CD4-positive, alpha-beta T cell (primary cell): ENCODE measurements around the gene PPBP. TPM values are rescaled to one million over a fixed set of nuclear protein-coding genes. Genes with fewer than 3 reads are reported as not detected.

Experiments used
- ATAC-seq: fragments of 200-7000 bp; cut with Tn5 transposase; one replicate; pipeline ENCODE4 v1.10.0; 2022; ENCODE audit warnings: mild to moderate bottlenecking; ENCODE audit not compliant: poor library complexity
- CTCF ChIA-PET: fragments of 350-600 bp; sonication (Branson Sonifier 250); formaldehyde crosslinking; loops from one replicate; lab custom pipeline; 2021; ENCODE audit warnings: antibody characterized with exemption, inconsistent platforms; lab: Charles Lee
- POLR2A ChIA-PET: fragments of 350-600 bp; sonication (Branson Sonifier 250); formaldehyde crosslinking; loops from one replicate; lab custom pipeline; 2021; ENCODE audit warnings: antibody characterized with exemption, inconsistent platforms; lab: Charles Lee
- DNase-seq, 14 experiments: peaks; one replicate each; pipeline ENCODE4 v3.0.0-alpha.2; 2013 to 2020; ENCODE audit warnings: mixed read lengths in 2 of 14
- H3K27ac ChIP-seq, 2 donors: one replicate each; pipeline versions ENCODE4 v1.5.1 to v1.7.0; 2013; ENCODE audit warnings: low read length in 2 of 2, low read depth in 1 of 2, mild to moderate bottlenecking in 1 of 2
- H3K27me3 ChIP-seq, 2 experiments: 1 replicate in 1 of 2; 2 replicates in 1 of 2; pipeline versions ENCODE4 v1.6.1 to v1.7.0; 2013; ENCODE audit warnings: low read length in 2 of 2, control low read depth in 1 of 2, mild to moderate bottlenecking in 1 of 2, moderate library complexity in 1 of 2; ENCODE audit not compliant: insufficient read depth in 2 of 2, control insufficient read depth in 1 of 2
- H3K36me3 ChIP-seq: one replicate; pipeline ENCODE4 v1.6.1; 2013; ENCODE audit warnings: low read length, control low read depth; ENCODE audit not compliant: insufficient read depth
- H3K4me1 ChIP-seq: one replicate; pipeline ENCODE4 v1.6.1; 2013; ENCODE audit warnings: low read length, control low read depth; ENCODE audit not compliant: insufficient read depth
- H3K4me3 ChIP-seq: one replicate; pipeline ENCODE4 v1.5.1; 2013; ENCODE audit warnings: mild to moderate bottlenecking, low read length, moderate library complexity
- H3K9me3 ChIP-seq, 2 experiments: 1 replicate in 1 of 2; 2 replicates in 1 of 2; pipeline versions ENCODE4 v1.6.1 to v1.7.0; 2013; ENCODE audit warnings: low read length in 2 of 2, mild to moderate bottlenecking in 2 of 2, control low read depth in 1 of 2, moderate library complexity in 1 of 2; ENCODE audit not compliant: control insufficient read depth in 1 of 2, insufficient read depth in 1 of 2
- H3K27ac Mint-ChIP-seq: one replicate; pipeline ENCODE4 v1.8.0; 2020; ENCODE audit warnings: mixed read lengths
- H3K27me3 Mint-ChIP-seq: one replicate; pipeline ENCODE4 v1.8.0; 2021; ENCODE audit warnings: mixed read lengths
- H3K36me3 Mint-ChIP-seq: one replicate; pipeline ENCODE4 v1.8.0; 2021; ENCODE audit warnings: low read depth, mixed read lengths
- H3K4me1 Mint-ChIP-seq: one replicate; pipeline ENCODE4 v1.8.0; 2021; ENCODE audit warnings: low read depth, mixed read lengths
- H3K4me3 Mint-ChIP-seq: one replicate; pipeline ENCODE4 v1.8.0; 2020; ENCODE audit warnings: mild to moderate bottlenecking, mixed read lengths
- H3K9me3 Mint-ChIP-seq: one replicate; pipeline ENCODE4 v1.8.0; 2020; ENCODE audit warnings: mixed read lengths
- CTCF ChIP-seq: fragments of 200-600 bp; IDR thresholded peaks from one replicate; pipeline ENCODE4 v1.8.0; 2022; ENCODE audit warnings: antibody characterized with exemption, mild to moderate bottlenecking
- intact Hi-C, 2 experiments: fragments of 100-400 bp; cut with DNase I in 1 of 2; cut with micrococcal nuclease in 1 of 2; formaldehyde crosslinking; loops; one replicate each; pipeline versions ENCODE4 v1.15.1 to v1.9.0; 2023 to 2025; cut with DNase I, micrococcal nuclease
- polyA plus RNA-seq, 2 donors: library from polyadenylated mRNA; unstranded; fragments of 120-200 nt; gene quantifications; one replicate each; pipeline ENCODE4 v1.2.1, GENCODE V29; 2013
- total RNA-seq, 174 experiments: library from RNA in 2 of 174; stranded (reverse) in 2 of 174; gene quantifications; one replicate each; pipeline ENCODE4 v1.2.3 and lab custom pipeline; 2021 to 2026

PPBP gene
- total RNA-seq (under 1 TPM; 0.52 to 0.95 TPM), total RNA-seq (lab: John Stamatoyannopoulos, UW) (0 to 4.6 (median 0.15) reads per million in 172 experiments)
- 5.1 TPM for polyA plus RNA-seq (2013, experiment 1 of 2)
- 13.3 TPM for polyA plus RNA-seq (2013, experiment 2 of 2)

GRCh38 chr4:73988061-73988460 is at the start of gene PPBP:
PPBP (minus strand) TSS chr4:73988190; CDS start chr4:73988103, 87 bp downstream.
- H3K36me3 ChIP-seq, result no peaks in the 10 kb centered on the region
- intact Hi-C loops, result no loop called here
- no peak within 1 kb of the TSS for H3K4me3 ChIP-seq
- ChIA-PET CTCF (no interaction called here), POLR2A (no interaction called here)
- H3K9me3 ChIP-seq, result no peaks in the 10 kb centered on the region
- no peak for TF ChIP-seq CTCF
- ATAC-seq (no peak), DNase-seq (no peak)
- no peak within 1 kb of the TSS for H3K4me3 Mint-ChIP-seq
- no peak within 1 kb of the TSS for H3K27ac Mint-ChIP-seq
- H3K36me3 Mint-ChIP-seq, result no peaks in the 10 kb centered on the region
- no peaks in the 10 kb centered on the region for H3K4me1 Mint-ChIP-seq
- H3K4me1 ChIP-seq, result no peaks in the 10 kb centered on the region
- H3K9me3 Mint-ChIP-seq, result no peaks in the 10 kb centered on the region
- no peaks in the 10 kb centered on the region for H3K27me3 ChIP-seq
- H3K27me3 Mint-ChIP-seq, result no peaks in the 10 kb centered on the region
- no peak within 1 kb of the TSS for H3K27ac ChIP-seq

GRCh38 chr4:74037076-74037955 is 49.3 kb upstream of the PPBP start:
- no peaks in the 10 kb centered on the region for H3K36me3 Mint-ChIP-seq
- CTCF ChIA-PET, result no interaction called here
- H3K27me3 ChIP-seq, result peaks cover 12 to 33% of the 10 kb centered on the region in 2 experiments
- H3K4me3 Mint-ChIP-seq, result peak overlapping the region; percentile 88
- ATAC-seq (no peak), DNase-seq (no peak)
- no peaks in the 10 kb centered on the region for H3K9me3 Mint-ChIP-seq
- no peak overlapping the region for H3K27ac Mint-ChIP-seq
- POLR2A ChIA-PET, result no interaction called here
- no peaks in the 10 kb centered on the region for H3K9me3 ChIP-seq
- intact Hi-C loops, result no loop called here
- no peak overlapping the region for H3K27ac ChIP-seq
- H3K4me3 ChIP-seq, result no peak overlapping the region
- H3K27me3 Mint-ChIP-seq, result peaks cover 57% of the 10 kb centered on the region
- no peaks in the 10 kb centered on the region for H3K36me3 ChIP-seq
- peaks cover 9% of the 10 kb centered on the region for H3K4me1 ChIP-seq
- H3K4me1 Mint-ChIP-seq, result peaks cover 13% of the 10 kb centered on the region
- TF ChIP-seq CTCF, result no peak

GRCh38 chr4:74033739-74034138 is 45.7 kb upstream of the PPBP start:
- Mint-ChIP-seq H3K36me3 (no peaks in the 10 kb centered on the region), H3K4me3 (no peak overlapping the region), H3K9me3 (no peaks in the 10 kb centered on the region), H3K4me1 (peaks cover 5% of the 10 kb centered on the region), H3K27ac (no peak overlapping the region), H3K27me3 (peaks cover 25% of the 10 kb centered on the region)
- Histone ChIP-seq H3K27ac (no peak overlapping the region), H3K4me1 (peaks cover 7% of the 10 kb centered on the region), H3K4me3 (no peak overlapping the region), H3K36me3 (no peaks in the 10 kb centered on the region), H3K27me3 (peaks cover 6 to 14% of the 10 kb centered on the region in 2 experiments), H3K9me3 (no peaks in the 10 kb centered on the region)
- no peak for ATAC-seq
- intact Hi-C loops, result no loop called here
- ChIA-PET CTCF (no interaction called here), POLR2A (no interaction called here)
- no peak for TF ChIP-seq CTCF
- DNase-seq, result peak in 1 of 14 experiments; percentile 21
